ENCODE measurements around the gene HSDL2. TPM values are rescaled to one million over a fixed set of nuclear protein-coding genes. Genes with fewer than 3 reads are reported as not detected.

The HSDL2 gene
- total and polyA plus RNA-seq, 2 of the 4 experiments (the other 2 are of a cell fraction), result 17.7 to 65.8 TPM

DNA sequence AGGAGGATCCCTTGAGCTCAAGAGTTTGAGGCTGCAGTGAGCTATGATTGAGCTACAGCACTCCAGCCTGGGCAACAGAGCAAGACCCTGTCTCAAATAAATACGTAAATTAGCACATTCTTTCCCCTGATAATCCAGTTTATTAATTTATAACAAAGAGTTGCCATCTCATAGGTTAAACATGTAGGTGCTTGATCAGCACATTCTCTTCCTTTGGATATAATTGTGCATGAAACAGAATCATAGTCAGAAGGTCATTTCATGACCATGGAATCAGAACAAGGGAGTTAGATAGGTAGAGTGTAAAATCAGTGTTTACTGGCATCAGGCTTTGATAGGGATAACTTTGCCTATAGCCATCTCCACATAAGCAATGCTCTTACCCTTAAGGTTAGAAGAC is 63.7 kb downstream of the HSDL2 start:
- no peak overlapping the region for H2BK20ac ChIP-seq (ENCODE audit: low read depth, low read length)
- H4K91ac ChIP-seq (ENCODE audit: insufficient read depth, low read depth, low read length), result no peak overlapping the region
- no peak for DNase-seq
- no peak overlapping the region for H2AFZ ChIP-seq (replicated peaks; ENCODE audit: low read length, poor library complexity)
- peaks cover 5% of the 10 kb centered on the region; the same call in 1 of the 2 replicates for H3K4me1 ChIP-seq (ENCODE audit: control insufficient read depth, insufficient read depth, low read length)
- no peak overlapping the region for H3K14ac ChIP-seq (replicated peaks; ENCODE audit: low read depth, low read length)
- no peak overlapping the region for H2AK9ac ChIP-seq (replicated peaks; ENCODE audit: low read depth, low read length, poor library complexity)
- H3K36me3 ChIP-seq (ENCODE audit: control insufficient read depth, insufficient read depth, low read length), result peaks cover 7% of the 10 kb centered on the region
- H4K8ac ChIP-seq (ENCODE audit: low read depth in 2 of 2, low read length in 2 of 2), result no peak overlapping the region
- TF ChIP-seq, protein P1, sequence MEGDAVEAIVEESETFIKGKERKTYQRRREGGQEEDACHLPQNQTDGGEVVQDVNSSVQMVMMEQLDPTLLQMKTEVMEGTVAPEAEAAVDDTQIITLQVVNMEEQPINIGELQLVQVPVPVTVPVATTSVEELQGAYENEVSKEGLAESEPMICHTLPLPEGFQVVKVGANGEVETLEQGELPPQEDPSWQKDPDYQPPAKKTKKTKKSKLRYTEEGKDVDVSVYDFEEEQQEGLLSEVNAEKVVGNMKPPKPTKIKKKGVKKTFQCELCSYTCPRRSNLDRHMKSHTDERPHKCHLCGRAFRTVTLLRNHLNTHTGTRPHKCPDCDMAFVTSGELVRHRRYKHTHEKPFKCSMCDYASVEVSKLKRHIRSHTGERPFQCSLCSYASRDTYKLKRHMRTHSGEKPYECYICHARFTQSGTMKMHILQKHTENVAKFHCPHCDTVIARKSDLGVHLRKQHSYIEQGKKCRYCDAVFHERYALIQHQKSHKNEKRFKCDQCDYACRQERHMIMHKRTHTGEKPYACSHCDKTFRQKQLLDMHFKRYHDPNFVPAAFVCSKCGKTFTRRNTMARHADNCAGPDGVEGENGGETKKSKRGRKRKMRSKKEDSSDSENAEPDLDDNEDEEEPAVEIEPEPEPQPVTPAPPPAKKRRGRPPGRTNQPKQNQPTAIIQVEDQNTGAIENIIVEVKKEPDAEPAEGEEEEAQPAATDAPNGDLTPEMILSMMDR (conservative IDR thresholded peaks at IDR 0.05; ENCODE audit: low read depth, low read length), result no peak
- TF ChIP-seq CHD1 (IDR thresholded peaks at IDR 0.05; ENCODE audit: low read depth, low read length) (no peak), RFX5 (IDR thresholded peaks at IDR 0.05; ENCODE audit: low read depth, low read length) (no peak), BHLHE40 (IDR thresholded peaks at IDR 0.05; ENCODE audit: low read depth, low read length) (no peak), MXI1 (IDR thresholded peaks at IDR 0.05; ENCODE audit: borderline replicate concordance, low read depth, low read length) (no peak), CEBPB (IDR thresholded peaks at IDR 0.05; ENCODE audit: low read depth, low read length) (no peak), RCOR1 (IDR thresholded peaks at IDR 0.05; ENCODE audit: insufficient replicate concordance, low read length) (no peak), MAFK (IDR thresholded peaks at IDR 0.05; ENCODE audit: low read depth, low read length) (no peak; the same call in 1 of the 2 replicates), USF2 (IDR thresholded peaks at IDR 0.05; ENCODE audit: low read depth, low read length) (no peak), FOS (IDR thresholded peaks at IDR 0.05; ENCODE audit: low read depth, low read length) (no peak), POLR2A (IDR thresholded peaks at IDR 0.05; ENCODE audit: low read depth, low read length) (no peak), NFE2L2 (IDR thresholded peaks at IDR 0.05; ENCODE audit: low read depth, low read length) (no peak), RAD21 (IDR thresholded peaks at IDR 0.05; ENCODE audit: low read length) (no peak), SMC3 (IDR thresholded peaks at IDR 0.05; ENCODE audit: low read depth, low read length) (no peak), MAZ (IDR thresholded peaks at IDR 0.05; ENCODE audit: borderline replicate concordance, low read depth, low read length) (no peak)
- TF ChIP-seq, protein P2, sequence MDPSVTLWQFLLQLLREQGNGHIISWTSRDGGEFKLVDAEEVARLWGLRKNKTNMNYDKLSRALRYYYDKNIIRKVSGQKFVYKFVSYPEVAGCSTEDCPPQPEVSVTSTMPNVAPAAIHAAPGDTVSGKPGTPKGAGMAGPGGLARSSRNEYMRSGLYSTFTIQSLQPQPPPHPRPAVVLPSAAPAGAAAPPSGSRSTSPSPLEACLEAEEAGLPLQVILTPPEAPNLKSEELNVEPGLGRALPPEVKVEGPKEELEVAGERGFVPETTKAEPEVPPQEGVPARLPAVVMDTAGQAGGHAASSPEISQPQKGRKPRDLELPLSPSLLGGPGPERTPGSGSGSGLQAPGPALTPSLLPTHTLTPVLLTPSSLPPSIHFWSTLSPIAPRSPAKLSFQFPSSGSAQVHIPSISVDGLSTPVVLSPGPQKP (IDR thresholded peaks at IDR 0.05; ENCODE audit: borderline replicate concordance, low read depth, low read length), result no peak
- no peak overlapping the region for H3K9ac ChIP-seq (ENCODE audit: low read depth, low read length)
- H2BK5ac ChIP-seq (ENCODE audit: low read depth, low read length, poor library complexity, severe bottlenecking), result no peak overlapping the region
- H3K4ac ChIP-seq (ENCODE audit: low read depth, low read length), result no peak overlapping the region
- no peak overlapping the region for H3K27ac ChIP-seq (ENCODE audit: insufficient read depth, low read length)
- no peak overlapping the region for H2BK120ac ChIP-seq (ENCODE audit: low read depth, low read length)
- H3K18ac ChIP-seq (ENCODE audit: low read depth, low read length), result no peak overlapping the region
- no peak for ATAC-seq (ENCODE audit: low read depth)
- POLR2A ChIA-PET (ENCODE audit: unreplicated experiment), result no interaction called here
- H3K9me3 ChIP-seq (ENCODE audit: control insufficient read depth, insufficient read depth, low read length), result no peaks in the 10 kb centered on the region
- H3K79me1 ChIP-seq (ENCODE audit: low read depth in 1 of 2, low read length in 2 of 2), result peaks cover 0 to 5% of the 10 kb centered on the region in 2 experiments; a peak in 1 of 4 replicates
- H3K27me3 ChIP-seq (ENCODE audit: control insufficient read depth, insufficient read depth, low read length), result no peaks in the 10 kb centered on the region
- no peak overlapping the region for H3K4me2 ChIP-seq (ENCODE audit: low read depth, low read length)
- CTCF ChIA-PET, result interaction anchor here (0.7 to 1.3 kb wide), 2 partner anchors 40 to 66 kb away, joined by 3 to 6 read pairs; no protein-coding TSS in a partner anchor
- BruUV-seq (replicated peaks), result no TSS peak
- dilution Hi-C loops (cut with HindIII; ENCODE audit: low sequenced_read_pairs, unreplicated experiment) (no loop called here), intact Hi-C loops (cut with micrococcal nuclease) (loop anchor here (2.0 kb wide), 1 partner anchor 267 kb away; no protein-coding TSS in a partner anchor), in situ Hi-C loops (cut with MboI; ENCODE audit: low sequenced_read_pairs) (no loop called here)
- no peak overlapping the region for H4K5ac ChIP-seq (ENCODE audit: low read depth, low read length)
- no peaks in the 10 kb centered on the region for H4K20me1 ChIP-seq (ENCODE audit: insufficient read depth, low read length)
- no CpG with 5 or more reads among the region's 1 CpG for WGBS, 2 experiments (ENCODE audit: extremely low coverage in 2 of 2, insufficient read length in 1 of 2)
- H2AK5ac ChIP-seq (ENCODE audit: low read depth, low read length), result no peak overlapping the region
- no peak overlapping the region for H3K4me3 ChIP-seq (ENCODE audit: insufficient read depth, low read depth, low read length)
- H3K9me1 ChIP-seq (ENCODE audit: insufficient read depth, low read length), result peaks cover 4% of the 10 kb centered on the region; the same call in 1 of the 2 replicates
- H2BK15ac ChIP-seq (ENCODE audit: low read depth, low read length), result no peak overlapping the region
- no peak overlapping the region for H3K56ac ChIP-seq (ENCODE audit: extremely low read depth, insufficient read depth, low read length)
- H3K23ac ChIP-seq (ENCODE audit: low read depth, low read length), result no peak overlapping the region
